Adrenal gland (tissue), 12 donors: Measurements from ENCODE around the gene VWA5B2. TPM values are rescaled to one million over a fixed set of nuclear protein-coding genes. Genes with fewer than 3 reads are reported as not detected.
A peak's percentile ranks its signal among the peaks of the same experiment; 100 is the strongest.

Experiments used
- DNase-seq, 7 donors: peaks; one replicate each; pipeline ENCODE4 v3.0.0-alpha.2; 2019 to 2020
- H3K27ac ChIP-seq, 5 donors: fragments of 200-600 bp; sonication (generic) in 4 of 5; 1 replicate in 3 of 5; 2 replicates in 2 of 5; pipeline versions ENCODE4 v1.5.1 to v1.8.0; 2016 to 2020; ENCODE audit warnings: mild to moderate bottlenecking in 1 of 5
- H3K27me3 ChIP-seq: fragments of 200-600 bp; 2 replicates; pipeline ENCODE4 v1.8.0; 2021
- H3K36me3 ChIP-seq, 2 donors: fragments of 200-600 bp; replicated peaks in 1 of 2; 1 replicate in 1 of 2; 2 replicates in 1 of 2; pipeline versions ENCODE4 v1.5.1 to v1.8.0; 2018 to 2022
- H3K4me1 ChIP-seq, 2 donors: fragments of 200-600 bp; replicated peaks in 1 of 2; 1 replicate in 1 of 2; 2 replicates in 1 of 2; pipeline versions ENCODE4 v1.5.1 to v1.8.0; 2018 to 2021
- H3K4me3 ChIP-seq, 4 donors: fragments of 200-600 bp; sonication (generic) in 3 of 4; one replicate each; pipeline ENCODE4 v1.5.1; 2016 to 2018
- H3K9me3 ChIP-seq, 3 donors: fragments of 200-600 bp; sonication (generic) in 1 of 3; replicated peaks in 1 of 3; 1 replicate in 2 of 3; 2 replicates in 1 of 3; pipeline versions ENCODE4 v1.5.1 to v1.8.0; 2016 to 2021
- CTCF ChIP-seq, 6 experiments: fragments of 450-650 bp in 4 of 6; fragments of 200-600 bp in 2 of 6; sonication (generic) in 1 of 6; IDR thresholded peaks; 1 replicate in 5 of 6; 2 replicates in 1 of 6; pipeline versions ENCODE4 v1.5.1 to v1.8.0; 2016 to 2021; ENCODE audit warnings: antibody characterized with exemption in 6 of 6, mild to moderate bottlenecking in 2 of 6, moderate library complexity in 1 of 6
- POLR2A ChIP-seq, 2 donors: fragments of 450-650 bp; IDR thresholded peaks; one replicate each; pipeline ENCODE4 v1.6.1; 2017; ENCODE audit warnings: antibody characterized with exemption in 2 of 2, mild to moderate bottlenecking in 2 of 2, moderate library complexity in 1 of 2
- WGBS, 4 donors: extraction: QIAGEN DNeasy Blood & Tissue Kit in 2 of 4; methylation state at CpG; one replicate each; pipeline versions ENCODE4 v1.1.5 to v1.1.7; 2013 to 2017; 5-methylcytosine and 5-hydroxymethylcytosine counted together
- intact Hi-C, 2 donors: fragments of 100-400 bp; cut with DNase I; formaldehyde crosslinking; loops; one replicate each; pipeline versions ENCODE4 v1.14.1 to v1.15.0; 2022 to 2023
- polyA plus RNA-seq, 3 donors: library from polyadenylated mRNA; stranded (reverse); fragments of 200-250 nt in 2 of 3; fragments of 350-450 nt in 1 of 3; fragmentation: Illumina TruSeq in 1 of 3; extraction: RNeasy Lipid Tissue Mini Kit (QIAGEN cat#74804) in 1 of 3; gene quantifications; one replicate each; pipeline ENCODE4 v1.2.3, GENCODE V29; 2013 to 2014
- total RNA-seq, 9 donors: library from RNA; depleted of rRNA in 4 of 9; stranded (reverse); fragments of >200 nt in 4 of 9; fragments of 120-200 nt in 1 of 9; fragmentation: NEBNext Ultra II Directional in 1 of 9; extraction: Animal tissue kit (Norgen Biotek cat#: 25700) in 1 of 9; gene quantifications; one replicate each; pipeline versions ENCODE4 v1.1.0 to v1.2.4, GENCODE V29; 2013 to 2023
- donor health status: healthy with polysubstance abuse.
- donor health status: Bipolar disorder and iron deficiency.
- donor health status: DM: yes; HTN: yes; CAD: no.
- donor health status: DM: no; HTN: no; CAD: no.
- donor health status: DM: no; HTN: no; CAD: no.
- donor health status: DM: yes; HTN: yes; CAD: no.

The VWA5B2 gene
- total and polyA plus RNA-seq, 12 donors = 1.1 to 1,120 (median 65.8) TPM

GRCh38 chr3:184259878-184260723 lies 30.7 kb downstream of the VWA5B2 start:
- intact Hi-C loops = no loop called here
- H3K4me3 ChIP-seq = peak overlapping the region in 1 of 4 donors; percentile 65
- no peaks in the 10 kb centered on the region for H3K9me3 ChIP-seq
- no peaks in the 10 kb centered on the region for H3K36me3 ChIP-seq
- no peaks in the 10 kb centered on the region for H3K27me3 ChIP-seq
- peaks cover 25 to 27% of the 10 kb centered on the region in 2 donors for H3K4me1 ChIP-seq
- DNase-seq = peak in 5 of 7 donors; percentile 46 to 62 (median 53)
- H3K27ac ChIP-seq = peak overlapping the region in 2 of 5 donors; percentile 29 to 78
- TF ChIP-seq CTCF (IDR thresholded peaks at IDR 0.05) (no peak), POLR2A (IDR thresholded peaks at IDR 0.05) (no peak)
- 1 to 2% (median 1%) methylated on average over 33 to 91 of the region's 91 CpGs for WGBS, 4 donors

GRCh38 chr3:184260724-184261269 lies 31.4 kb downstream of the VWA5B2 start:
- H3K27me3 ChIP-seq = no peaks in the 10 kb centered on the region
- no peaks in the 10 kb centered on the region for H3K36me3 ChIP-seq
- no peaks in the 10 kb centered on the region for H3K9me3 ChIP-seq
- peak overlapping the region in 2 of 4 donors; percentile 2 to 65 for H3K4me3 ChIP-seq
- WGBS, 4 donors = 0 to 5% (median 2%) methylated on average over 4 to 49 of the region's 49 CpGs
- H3K4me1 ChIP-seq = peaks cover 25 to 27% of the 10 kb centered on the region in 2 donors
- intact Hi-C loops = no loop called here
- peak in 1 of 6 experiments; percentile 5 for TF ChIP-seq CTCF (IDR thresholded peaks at IDR 0.05)
- TF ChIP-seq POLR2A (IDR thresholded peaks at IDR 0.05) = peak in 1 of 2 donors; percentile 12
- H3K27ac ChIP-seq = peak overlapping the region in 2 of 5 donors; percentile 53 to 78
- peak in 3 of 7 donors; percentile 27 to 48 (median 36) for DNase-seq

GRCh38 chr3:184261270-184261853 lies 32.0 kb downstream of the VWA5B2 start, which contains the start of gene CAMK2N2:
CAMK2N2 (minus strand) TSS chr3:184261553; CDS start chr3:184261285, 268 bp downstream.
- TF ChIP-seq POLR2A (IDR thresholded peaks at IDR 0.05) = no peak
- TF ChIP-seq CTCF (IDR thresholded peaks at IDR 0.05) = no peak
- Histone ChIP-seq H3K4me1 (peaks cover 25 to 27% of the 10 kb centered on the region in 2 donors), H3K4me3 (peak within 1 kb of the TSS in 2 of 4 donors; percentile 33 to 65), H3K27me3 (no peaks in the 10 kb centered on the region), H3K27ac (peak within 1 kb of the TSS in 2 of 5 donors; percentile 53 to 83), H3K36me3 (no peaks in the 10 kb centered on the region), H3K9me3 (no peaks in the 10 kb centered on the region)
- 0 to 4% (median 0%) methylated on average over 7 to 56 of the region's 67 CpGs for WGBS, 4 donors
- intact Hi-C loops = no loop called here
- peak; percentile 76 to 93 (median 88) for DNase-seq
